GM19351 (cell line): ENCODE data around the gene GPC6.

ENCODE experiments used
- ATAC-seq: cut with Tn5 transposase; IDR thresholded peaks from one replicate; pipeline ENCODE4 v1.9.1; 2021; ENCODE audit warnings: mild to moderate bottlenecking, moderate library complexity; ENCODE audit not compliant: unreplicated experiment

The GPC6 gene

DNA sequence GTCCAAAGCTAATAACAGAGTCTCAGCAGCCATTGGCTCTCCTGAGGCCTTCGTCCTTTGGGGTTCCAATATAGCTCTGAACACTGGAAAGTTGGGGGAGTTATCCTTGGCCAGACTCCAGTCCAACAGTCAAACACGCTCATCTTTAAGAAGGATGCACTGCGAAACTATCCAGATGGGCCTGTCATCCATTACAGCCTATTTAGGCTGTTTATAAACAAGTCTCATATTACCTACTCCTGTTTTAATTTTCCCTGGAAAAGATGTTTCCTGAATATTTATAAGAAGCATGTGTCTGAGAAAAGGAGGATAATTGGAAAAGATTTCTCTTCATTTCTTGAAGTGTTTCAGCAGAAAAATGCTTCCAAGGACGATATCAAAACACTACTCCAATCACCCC, 1082.2 kb downstream of the GPC6 start:
- ATAC-seq = no peak

DNA sequence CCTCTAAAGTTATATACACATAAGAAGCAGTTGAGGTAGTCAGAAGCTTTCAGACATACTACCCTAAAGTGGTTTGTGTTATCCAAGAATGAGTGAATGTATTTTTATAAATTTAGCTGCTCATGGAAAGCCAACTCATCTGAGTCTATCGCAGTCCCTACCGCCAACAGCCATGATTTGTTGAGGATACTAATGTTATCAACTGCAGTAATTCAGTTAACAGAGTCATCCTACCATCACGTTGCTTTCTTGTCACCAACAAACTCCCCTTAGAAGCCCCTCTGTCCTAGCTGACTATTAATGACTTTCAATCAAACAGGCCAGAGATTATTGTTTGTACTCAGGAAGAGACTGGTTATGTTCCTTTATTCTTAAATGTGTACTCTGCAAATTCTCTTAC, 1083.0 kb downstream of the GPC6 start:
- no peak for ATAC-seq

DNA sequence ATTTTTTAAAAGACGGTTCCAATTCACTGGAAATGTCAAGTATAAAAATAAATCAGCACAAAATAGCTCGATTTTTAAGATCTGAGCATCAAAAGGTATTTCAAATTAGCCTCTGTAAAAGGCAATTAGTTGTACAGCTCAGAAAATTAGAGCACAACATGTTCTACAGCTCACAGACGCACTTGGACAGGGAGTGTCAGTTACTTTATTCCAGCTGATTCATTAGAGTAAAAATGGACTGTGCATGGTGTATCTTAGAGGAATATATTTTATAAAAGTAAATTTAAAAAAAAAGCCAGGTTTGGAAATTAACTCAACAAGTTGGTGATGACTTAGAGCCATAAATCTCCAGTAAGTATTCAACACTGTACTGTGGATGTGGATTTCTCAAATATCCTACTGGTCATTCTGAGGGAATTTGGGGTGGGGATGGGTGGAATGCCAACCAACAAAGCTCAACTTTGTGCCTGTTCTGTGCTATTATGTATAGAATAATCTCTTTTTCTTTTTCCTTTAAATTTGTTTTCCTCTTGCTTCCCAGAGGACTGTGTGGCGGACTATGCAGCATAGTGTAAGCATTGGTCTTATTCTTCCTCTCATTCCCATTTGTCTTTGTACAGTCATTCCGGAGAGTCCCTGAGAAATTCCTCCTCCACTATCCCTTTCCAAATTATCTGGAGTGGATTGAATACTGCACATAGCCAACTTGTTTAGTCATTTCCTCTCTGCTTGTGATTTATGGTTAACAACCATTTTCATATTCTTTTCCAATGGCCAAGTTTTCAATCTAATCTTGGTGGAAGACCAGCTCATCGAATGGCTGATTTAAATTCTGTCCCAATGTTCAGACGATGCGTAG, 1083.6 kb downstream of the GPC6 start:
- ATAC-seq = no peak

DNA sequence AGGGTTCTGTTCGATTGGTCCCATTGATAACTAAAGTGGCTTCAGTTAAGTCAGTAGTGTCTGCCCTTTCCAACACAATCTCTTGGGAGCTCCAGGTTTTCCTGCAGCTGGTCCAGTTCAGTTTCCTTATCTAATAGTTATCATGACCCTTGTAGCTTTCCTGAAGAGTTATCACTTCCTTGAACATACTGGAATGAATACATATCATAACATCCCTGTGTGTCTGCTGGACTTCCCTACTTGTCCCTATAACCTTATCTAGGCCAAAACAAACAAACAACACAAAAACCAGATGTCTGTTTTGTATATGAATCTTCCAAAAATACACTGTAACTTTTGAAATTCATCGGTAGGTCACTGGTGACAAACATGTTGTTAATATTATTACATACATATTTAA, 1085.3 kb downstream of the GPC6 start:
- ATAC-seq = no peak

DNA sequence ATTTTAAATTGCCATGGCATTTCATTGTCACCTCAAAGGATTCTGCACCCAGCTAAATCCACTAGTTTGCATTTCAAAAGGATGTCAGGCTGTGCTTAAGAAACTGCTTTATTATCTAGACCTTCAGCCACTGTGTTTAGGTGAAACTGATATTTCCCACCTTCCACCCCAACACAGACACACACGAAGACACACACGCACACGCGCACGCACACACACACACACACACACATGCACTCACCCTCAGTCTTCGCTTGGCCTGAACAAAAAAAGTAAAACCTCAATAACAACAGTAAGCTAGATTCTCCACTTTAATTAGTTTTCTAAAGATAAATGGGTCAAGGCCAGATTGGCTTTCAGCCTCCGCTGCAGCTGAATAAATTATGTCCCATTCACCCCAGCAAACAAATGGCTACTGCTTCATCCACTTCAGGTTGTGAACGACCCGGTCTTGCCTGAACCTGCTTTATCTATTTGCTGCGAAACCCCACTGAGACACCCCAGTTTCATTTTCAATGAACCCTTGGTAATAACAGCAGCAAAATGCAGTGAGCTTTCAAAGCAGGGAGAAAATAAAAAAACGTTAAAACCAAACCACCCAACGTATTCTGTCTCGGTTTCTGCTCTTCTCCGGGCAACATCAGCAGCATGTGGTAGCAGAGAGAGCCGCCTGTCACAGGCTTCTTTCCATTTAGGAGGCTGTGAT, 1086.1 kb downstream of the GPC6 start:
- peak; percentile 90 for ATAC-seq

DNA sequence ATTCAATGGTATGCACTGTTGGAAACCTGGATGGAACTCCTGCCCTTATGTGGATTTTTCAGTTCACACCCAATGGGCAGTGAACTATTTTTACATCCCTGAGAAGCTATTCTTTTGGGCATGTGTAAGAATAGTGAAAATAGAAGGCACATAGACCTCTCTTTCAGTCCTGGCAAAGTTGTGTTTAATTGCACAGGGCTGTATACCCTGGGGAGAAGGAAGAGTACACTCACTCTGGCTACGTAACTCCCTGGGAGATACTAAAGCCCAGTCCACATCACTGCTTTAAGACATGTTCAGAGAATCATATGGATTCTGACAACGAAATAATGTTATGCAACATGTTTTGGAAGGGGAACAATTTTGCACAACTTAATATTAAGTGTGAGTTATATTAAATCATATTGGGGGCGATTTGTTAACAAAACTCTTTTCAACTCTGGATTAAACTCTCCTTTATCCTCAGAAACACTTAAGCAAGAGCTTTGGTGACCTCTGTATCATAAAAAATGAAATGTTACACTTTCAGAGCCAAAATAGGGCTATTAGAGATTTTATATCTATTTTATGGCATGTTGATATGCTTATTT, 1086.8 kb downstream of the GPC6 start:
- ATAC-seq = no peak

DNA sequence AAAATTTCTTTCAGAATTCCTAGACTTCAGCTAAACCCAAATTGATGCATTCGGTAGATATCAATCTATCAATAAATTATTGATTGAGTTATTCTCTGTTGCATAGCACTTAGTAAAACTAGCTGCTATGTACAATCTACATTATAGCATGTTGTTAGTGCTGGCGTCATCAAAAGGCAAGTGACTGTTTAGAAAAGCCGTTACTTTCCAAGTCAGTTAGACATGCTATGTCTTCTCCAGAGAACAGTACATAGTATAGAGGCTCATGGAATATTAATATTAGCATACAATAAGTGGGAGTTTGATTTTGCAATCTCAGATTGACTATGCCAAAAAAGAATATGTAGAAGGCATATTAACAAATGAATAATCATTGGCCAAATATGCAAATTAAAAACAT, 1087.3 kb downstream of the GPC6 start:
- no peak for ATAC-seq

DNA sequence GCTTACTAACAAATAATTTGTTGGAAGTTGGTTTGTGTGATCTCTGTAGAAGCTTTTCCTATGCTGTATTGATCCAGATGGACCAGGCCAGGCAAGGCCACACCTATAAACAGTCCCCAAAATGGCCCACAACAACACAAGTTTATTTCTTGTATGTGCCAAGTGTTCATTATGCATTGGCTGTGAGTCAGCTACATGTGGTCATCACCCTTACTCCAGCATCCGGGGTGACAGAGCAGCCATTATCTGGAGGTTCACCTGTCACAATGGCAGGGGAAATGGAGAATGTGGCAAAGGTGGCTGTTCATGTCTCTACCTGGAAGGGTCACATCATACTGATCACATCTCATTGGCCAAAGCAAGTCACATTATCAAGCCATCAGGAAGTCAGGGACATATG, 1088.6 kb downstream of the GPC6 start:
- no peak for ATAC-seq

DNA sequence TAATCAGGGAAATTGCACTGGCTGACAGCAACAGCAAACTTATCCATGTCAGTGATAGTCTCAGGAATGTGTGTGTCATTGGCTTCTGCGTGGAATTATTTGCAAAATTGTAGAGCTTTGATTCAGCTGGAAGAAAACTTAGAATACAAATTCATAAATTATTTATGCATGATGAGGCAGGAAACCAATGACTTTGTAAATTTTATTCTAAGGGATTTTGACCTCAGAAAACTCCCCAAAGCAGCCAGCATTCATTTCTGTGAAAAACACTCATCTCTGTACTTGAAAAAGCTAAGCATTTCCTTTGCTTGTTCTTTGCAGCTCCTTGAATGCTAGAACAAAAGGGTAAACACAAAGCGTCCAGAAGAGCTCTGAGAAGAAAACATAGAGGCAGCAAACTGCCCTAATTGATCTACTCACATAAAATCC, 1090.5 kb downstream of the GPC6 start:
- ATAC-seq = peak; percentile 45

DNA sequence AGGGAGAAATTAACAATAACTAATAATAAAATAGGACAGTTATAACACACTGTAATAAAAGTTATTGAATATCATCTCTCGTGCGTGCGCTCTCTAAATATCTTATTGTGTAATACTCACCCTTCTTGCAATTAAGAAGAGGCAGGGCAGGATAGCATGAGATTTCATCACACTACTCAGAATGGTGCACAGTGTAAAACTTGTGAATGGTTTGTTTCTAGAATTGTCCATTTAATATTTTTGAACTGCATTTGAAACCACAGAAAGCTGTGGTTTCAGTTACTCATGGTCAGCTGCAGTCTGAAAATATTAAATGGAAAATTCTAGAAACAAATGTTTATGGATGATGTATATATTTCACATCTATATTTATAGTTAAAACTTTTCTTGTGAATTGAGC, 1091.8 kb downstream of the GPC6 start:
- ATAC-seq = peak; percentile 69

DNA sequence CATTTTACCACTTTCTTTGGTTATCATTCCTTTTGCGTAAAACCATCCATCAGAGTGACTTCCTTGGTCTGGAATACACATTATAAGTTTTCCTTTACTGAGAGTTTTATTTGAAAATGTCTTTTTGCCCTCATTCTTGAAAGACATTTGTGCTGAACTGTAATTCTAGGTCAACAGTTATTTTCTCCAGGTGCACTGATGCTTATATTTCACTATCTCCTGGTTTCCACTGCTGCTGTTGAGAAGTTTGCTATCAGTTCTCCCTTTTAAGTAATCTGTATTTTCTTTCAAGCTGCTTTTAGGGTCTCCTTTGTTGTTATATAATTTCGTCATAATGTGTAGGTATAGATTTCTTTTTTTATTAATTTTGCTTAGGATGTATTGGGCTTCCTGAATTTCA, 1092.9 kb downstream of the GPC6 start:
- no peak for ATAC-seq

DNA sequence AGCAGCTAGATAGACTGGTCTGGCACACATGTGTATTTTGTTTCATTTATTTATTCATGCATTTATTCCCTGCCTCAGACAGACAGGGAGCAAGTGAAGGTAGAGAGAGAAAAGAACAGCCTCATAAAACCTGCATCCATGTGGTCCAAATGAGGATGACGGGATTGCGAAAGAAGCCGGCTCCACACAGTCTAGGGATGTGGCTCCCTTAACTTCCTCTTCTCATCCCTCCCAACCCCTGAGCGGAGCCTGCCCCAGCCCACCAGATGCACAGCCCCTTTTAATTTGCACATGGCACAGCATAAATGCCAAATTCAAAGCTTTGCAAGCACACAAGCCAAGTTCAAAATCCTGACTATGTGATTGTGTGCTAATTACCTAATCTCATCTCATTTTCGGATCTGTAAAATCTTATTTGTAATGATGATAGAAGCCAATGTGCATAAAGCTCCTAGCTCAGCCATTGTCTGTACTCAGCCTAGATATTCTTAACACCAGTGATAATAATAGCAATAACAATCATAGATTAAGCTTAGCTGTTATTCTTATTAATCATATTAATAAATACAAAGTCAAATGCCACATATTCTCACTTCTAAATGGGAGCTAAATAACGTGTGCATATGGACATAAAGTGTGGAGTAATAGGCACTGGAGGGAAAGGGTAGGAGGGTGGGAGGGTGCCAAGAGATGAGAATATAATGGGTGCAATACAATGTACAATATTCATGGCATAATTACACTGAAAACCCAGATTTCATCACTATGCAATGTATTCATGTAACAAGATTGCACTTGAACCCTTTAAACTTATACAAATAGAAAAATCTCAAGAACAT, 1096.5 kb downstream of the GPC6 start:
- ATAC-seq = no peak

DNA sequence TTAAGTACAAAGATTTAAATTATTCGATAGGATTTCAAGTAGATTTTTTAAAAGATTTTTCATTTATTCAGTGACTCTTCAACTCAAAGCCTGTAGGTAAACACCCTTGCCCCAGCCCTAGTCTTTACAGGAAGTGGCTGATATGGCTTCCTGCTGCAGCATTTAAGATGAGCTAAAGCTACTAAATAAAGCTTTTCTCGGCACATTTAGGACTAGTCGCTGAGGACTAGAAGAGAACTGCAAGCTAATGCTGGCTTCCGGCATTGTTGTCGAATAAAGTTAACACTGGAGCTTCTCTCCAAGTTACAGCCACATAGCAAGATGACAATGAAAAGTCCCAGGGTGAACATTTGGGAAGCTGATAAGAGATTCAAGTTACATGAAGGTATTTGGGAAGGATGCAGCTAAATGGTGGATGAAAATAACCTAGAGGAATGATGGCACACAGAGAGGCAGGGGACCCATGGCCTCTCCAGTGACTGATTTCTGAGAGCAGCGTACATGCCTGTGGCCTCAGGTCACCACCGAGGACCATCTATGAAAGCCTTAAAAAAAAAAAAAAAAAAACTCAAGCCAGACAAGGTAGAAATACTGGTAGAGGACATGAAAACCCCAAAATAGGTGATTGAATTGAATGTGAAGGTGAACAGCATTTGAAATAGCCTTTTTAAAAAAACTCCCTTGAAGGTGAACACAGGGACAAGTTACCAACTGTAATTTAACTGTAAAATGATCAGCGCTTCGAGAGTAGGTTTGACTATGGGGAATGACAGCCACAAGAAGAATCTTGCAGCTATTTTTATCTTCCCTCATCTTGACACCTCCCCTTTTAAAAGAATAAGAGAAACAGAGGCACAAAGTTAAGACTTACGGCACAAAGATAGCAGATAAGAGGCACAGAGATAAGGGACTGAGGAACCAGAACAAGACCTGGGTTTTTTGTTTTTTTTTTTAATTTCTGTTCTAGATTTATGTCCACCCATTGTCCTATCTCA, 1097.5 kb downstream of the GPC6 start:
- ATAC-seq = peak; percentile 40

DNA sequence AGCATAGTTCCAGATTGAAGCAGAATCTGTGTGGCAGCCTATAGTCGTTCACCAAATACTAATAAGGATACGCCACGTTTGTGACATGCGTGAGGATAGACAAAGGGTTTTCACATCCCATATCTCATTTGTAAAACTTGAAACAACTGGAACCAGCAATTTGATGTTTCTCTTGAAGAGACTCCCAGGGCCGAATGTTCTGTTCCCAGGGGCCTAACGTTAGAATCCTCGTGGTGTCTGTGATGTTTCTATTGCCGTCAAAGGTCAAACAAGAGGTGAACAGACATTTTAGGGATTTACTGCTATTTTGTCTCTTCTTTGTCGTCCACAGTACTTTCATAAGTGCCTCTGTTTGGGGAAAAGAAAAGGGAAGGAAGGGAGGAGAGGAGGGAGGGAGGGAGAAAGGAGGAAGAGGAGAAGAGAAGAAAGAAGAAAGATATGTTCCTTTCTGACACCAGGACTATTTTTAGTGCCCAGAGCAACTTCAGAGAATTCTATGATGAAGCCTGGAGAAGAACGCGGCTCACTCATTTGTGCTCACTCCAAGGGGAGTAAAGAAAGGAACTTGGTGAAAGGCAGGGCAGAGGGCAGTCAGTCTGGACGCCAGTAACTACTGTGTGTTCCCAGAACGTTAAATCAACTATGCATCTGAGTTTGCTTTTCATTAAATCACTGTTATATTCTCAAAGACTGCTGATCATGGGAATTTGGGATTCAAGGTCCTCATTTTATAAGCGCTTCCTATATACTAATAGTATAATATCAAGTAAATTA, 1098.3 kb downstream of the GPC6 start:
- ATAC-seq = no peak

DNA sequence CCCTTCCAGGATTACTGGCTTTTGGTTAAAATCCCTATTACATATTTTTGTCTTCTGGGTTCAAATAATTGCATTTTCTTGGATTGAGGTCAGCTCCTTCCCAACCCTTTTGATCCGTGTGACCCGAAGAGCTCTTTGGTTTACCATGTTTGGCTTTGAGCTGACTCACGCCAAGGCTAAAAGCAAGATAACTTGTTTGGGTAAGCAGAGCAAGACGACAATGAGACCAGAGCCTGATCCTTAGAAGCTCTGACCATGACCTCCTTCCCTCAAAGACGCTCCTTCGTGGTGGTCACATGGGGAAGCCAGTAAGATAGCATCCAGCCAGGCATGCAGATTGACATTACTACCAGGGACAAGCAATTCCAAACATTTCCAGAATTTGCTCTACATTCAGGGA, 1099.0 kb downstream of the GPC6 start:
- ATAC-seq = no peak

DNA sequence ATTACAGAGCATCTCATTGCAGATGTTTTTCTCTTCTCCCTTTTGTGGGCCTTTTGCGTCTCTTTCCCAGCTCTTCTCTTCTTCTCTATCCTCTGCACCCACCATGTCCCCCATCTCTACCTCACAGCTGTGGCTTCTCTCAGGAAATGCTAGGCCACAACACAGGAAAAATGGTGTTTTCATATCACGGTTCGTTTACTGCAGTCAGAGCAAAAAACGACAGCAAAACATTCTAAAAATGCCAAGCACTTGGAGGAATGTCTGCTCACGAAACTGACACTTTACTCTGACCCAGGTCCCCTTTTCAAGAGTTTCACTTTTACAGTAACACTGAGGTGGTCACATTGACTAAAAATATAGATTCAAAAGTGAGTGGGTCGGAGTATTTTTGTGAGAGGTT, 1100.7 kb downstream of the GPC6 start:
- peak; percentile 90 for ATAC-seq

DNA sequence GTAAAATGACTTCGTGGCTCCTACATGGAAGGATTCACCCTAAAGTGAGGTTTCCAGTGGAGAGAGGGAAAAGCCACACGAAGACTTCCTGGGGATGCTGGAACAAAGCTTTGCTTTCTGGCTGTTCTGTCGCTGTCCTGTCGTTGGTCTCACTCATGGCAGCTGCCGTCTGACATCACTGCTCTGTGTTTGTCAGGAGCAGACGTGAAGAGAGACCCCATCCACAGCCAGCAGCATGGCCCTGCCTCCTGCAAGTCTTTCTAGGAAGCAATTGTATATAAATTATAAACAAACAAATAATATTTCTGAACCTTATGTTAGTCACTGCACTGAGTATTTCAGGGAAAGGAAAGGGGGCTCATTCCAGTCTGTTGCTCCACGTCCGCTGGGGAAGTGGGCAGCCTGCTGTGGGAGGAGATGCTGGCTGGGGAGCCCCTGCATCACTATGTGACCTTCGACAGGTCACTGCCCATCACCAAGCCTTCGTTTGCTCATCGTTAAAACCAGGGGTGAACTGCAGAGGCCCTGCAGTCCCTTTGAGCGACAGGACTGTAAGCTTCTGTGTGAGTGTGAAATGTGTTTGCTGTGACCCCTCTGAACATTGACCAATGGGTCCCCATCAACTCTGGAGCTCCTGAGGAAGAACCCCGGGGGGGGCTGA, 1101.9 kb downstream of the GPC6 start:
- no peak for ATAC-seq

DNA sequence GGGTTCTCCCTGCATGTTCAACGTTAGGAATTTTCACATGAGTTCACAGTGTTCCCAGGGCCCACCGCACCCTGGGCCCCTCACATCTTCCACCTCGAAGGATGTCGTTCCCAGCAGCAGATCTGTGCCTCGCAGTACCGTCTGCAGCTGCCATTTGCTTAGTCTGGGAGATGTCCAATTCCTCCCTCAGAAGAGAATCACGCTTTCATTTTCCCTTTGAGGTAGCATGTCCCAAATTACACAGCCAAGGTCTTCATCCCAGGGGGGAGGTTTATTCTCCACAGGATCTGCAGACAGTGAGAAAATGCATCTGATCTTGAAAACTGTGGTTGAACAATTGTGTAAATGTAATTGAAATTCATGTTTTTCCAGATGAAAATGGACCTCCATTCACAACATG, 1102.7 kb downstream of the GPC6 start:
- no peak for ATAC-seq
